HG03095 (cell line): ENCODE measurements around the gene MSI2.

Source experiments
- ATAC-seq: cut with Tn5 transposase; IDR thresholded peaks from one replicate; pipeline ENCODE4 v1.9.1; 2021; ENCODE audit warnings: moderate library complexity; ENCODE audit not compliant: unreplicated experiment

The MSI2 gene

GRCh38 chr17:57448759-57449283 lies 192.5 kb downstream of the MSI2 start:
- ATAC-seq, result no peak

GRCh38 chr17:57451191-57451590 lies 194.9 kb downstream of the MSI2 start:
- no peak for ATAC-seq

GRCh38 chr17:57451643-57452042 lies 195.3 kb downstream of the MSI2 start:
- no peak for ATAC-seq

GRCh38 chr17:57453841-57454425 lies 197.6 kb downstream of the MSI2 start:
- no peak for ATAC-seq

DNA sequence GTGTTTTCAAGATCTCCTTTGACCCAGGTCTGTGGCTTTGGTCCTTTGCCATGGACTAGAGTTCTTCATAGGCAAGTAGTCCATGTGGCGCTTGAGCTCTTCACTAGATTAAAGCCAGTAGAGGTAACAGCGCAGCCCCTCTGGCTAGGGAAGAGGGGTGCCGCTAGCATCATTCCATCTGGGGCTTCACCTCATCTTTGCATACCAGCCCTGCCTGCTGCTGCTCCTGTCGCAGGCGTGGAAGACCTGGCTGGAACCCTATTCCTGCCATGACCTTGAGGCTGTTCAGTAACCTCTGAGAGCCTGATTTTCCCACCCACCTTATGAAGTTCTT lies 198.4 kb downstream of the MSI2 start:
- no peak for ATAC-seq

GRCh38 chr17:57455063-57455914 lies 199.0 kb downstream of the MSI2 start:
- ATAC-seq, result peak; percentile 72

GRCh38 chr17:57456622-57457021 lies 200.3 kb downstream of the MSI2 start:
- no peak for ATAC-seq

- no peak for ATAC-seq
Observed at GRCh38 chr17:57457188-57457587, 200.9 kb downstream of the MSI2 start.

DNA sequence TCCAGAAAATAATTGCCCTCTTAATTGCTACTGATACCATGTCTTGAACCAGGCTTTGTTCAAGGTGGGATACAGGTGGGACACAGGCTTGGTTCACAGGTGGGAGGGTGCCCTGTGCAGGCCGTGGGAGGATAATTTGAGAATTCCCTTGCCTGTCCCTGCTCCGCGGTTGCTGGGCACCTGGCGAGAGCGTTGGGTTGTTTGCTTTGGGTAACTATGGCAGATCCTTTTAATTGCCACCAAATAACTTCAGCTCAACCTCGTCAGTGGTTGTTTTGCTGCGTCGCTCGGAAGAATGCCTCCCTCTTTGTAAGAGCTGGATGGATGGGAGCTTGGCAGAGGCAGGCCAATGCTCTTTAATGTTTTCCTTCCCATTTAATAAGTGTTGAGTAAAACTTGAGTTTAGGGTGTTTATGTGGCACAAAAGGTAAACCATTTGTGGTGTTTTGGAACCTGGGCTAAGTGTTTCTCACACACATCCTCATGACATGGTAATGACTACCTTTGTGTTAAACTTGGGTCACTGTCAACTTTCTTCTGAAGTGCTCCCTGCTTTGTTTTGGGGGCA lies 202.5 kb downstream of the MSI2 start:
- no peak for ATAC-seq

GRCh38 chr17:57459286-57459915 lies 203.1 kb downstream of the MSI2 start:
- ATAC-seq, result no peak

DNA sequence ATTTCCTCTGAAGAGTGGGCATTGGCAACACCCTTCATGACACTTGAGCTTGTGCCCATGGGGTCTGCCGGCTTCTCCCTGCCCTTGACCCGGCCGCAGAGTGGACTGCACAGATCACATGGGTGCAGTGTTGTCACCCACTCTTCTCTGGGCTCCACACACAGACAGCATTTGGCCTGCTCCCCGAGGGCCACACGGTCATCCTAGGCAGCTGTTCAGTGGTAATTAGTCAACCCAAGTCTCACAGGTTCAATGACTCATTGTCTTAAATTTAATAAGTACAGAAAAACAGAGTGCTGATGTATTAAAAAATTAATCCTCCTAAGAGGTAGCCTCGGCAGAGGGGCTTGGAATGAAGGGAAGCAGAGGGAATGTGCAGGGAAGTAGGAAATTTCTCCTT lies 204.8 kb downstream of the MSI2 start:
- ATAC-seq, result no peak

- ATAC-seq, result no peak
Observed at GRCh38 chr17:57462007-57462579, 205.8 kb downstream of the MSI2 start.

GRCh38 chr17:57463103-57463885 lies 207.0 kb downstream of the MSI2 start:
- peak; percentile 83 for ATAC-seq

GRCh38 chr17:57464191-57464864 lies 208.0 kb downstream of the MSI2 start:
- ATAC-seq, result no peak

GRCh38 chr17:57465610-57466009 lies 209.3 kb downstream of the MSI2 start:
- ATAC-seq, result no peak

GRCh38 chr17:57466017-57466471 lies 209.7 kb downstream of the MSI2 start:
- ATAC-seq, result no peak

DNA sequence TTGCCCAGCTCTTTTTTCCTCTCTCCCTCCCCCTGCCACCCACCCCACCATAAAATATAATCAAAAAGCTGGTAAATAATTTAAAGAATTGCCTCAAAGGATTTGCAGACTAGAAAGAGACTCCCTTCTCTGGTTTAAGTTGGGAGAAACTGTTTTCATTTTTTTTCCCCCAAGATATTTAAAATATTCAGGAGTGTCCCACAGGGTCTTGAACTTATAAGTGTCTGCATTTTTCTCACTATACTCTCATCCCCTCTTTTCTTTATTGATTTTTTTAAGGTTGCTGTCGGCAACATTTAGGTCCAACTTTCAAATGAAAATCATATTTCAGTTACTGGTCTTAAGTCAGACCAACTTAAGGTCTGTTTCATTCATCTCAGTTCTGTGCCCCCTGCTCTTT lies 210.2 kb downstream of the MSI2 start:
- ATAC-seq, result no peak

GRCh38 chr17:57467226-57467625 lies 210.9 kb downstream of the MSI2 start:
- no peak for ATAC-seq

DNA sequence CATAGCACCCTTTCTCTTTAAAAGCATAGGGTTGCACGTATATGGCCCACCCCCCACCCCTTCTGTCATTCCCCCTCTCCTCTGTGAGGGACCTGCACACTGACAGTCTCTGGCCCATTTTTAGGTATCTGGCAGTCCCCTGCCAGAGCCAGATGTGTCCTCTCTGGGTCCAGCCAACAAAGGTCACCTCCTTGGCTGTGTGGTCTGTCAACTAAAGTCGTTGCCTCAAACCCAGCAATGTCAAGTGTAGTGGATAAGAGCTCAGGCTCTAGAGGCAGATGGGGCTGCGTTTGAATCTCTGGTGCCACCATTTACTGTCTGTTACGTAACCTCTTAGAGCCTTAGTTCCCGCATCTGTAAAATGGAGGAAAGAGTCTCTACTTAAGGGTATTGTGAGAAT lies 211.5 kb downstream of the MSI2 start:
- no peak for ATAC-seq
